GM12878 (cell line): ENCODE data around the gene TIAM1. TPM values are rescaled to one million over a fixed set of nuclear protein-coding genes. Genes with fewer than 3 reads are reported as not detected.

ENCODE experiments used
- ATAC-seq: fragments of 200-7000 bp; cut with Tn5 transposase; 3 replicates; pipeline ENCODE4 v1.9.1; 2020; ENCODE audit warnings: mild to moderate bottlenecking, moderate library complexity
- BruUV-seq: library from RNA; stranded (reverse); fragments of 400-500 nt; replicated peaks from 2 replicates; lab custom pipeline; 2021; lab: Mats Ljungman, UMichigan
- CTCF ChIA-PET: fragments of 300-600 bp; sonication (Branson Sonifier 250); formaldehyde crosslinking; extraction: SDS; loops from one replicate; lab custom pipeline; 2021; ENCODE audit warnings: inconsistent platforms; lab: Yijun Ruan, JAX
- POLR2A ChIA-PET: fragments of 350-600 bp; formaldehyde crosslinking; extraction: SDS; loops from one replicate; lab custom pipeline; 2021; ENCODE audit warnings: inconsistent platforms; lab: Charles Lee
- RAD21 ChIA-PET: fragments of 300-600 bp; sonication (Branson Sonifier 250); formaldehyde crosslinking; loops from one replicate; lab custom pipeline; 2023; ENCODE audit warnings: antibody characterized with exemption; ENCODE audit not compliant: unreplicated experiment; lab: Charles Lee
- SMC1A ChIA-PET: fragments of 300-600 bp; sonication (Branson Sonifier 250); formaldehyde crosslinking; loops from one replicate; lab custom pipeline; 2023; ENCODE audit not compliant: unreplicated experiment, uncharacterized antibody; lab: Charles Lee
- DNase-seq: peaks from one replicate; pipeline ENCODE4 v3.0.0-alpha.2; 2011; ENCODE audit warnings: low read depth, low spot score
- FAIRE-seq: peaks from 3 replicates; lab custom pipeline; 2011; peaks lifted over from hg19 to GRCh38; lab: Jason Lieb, UNC
- H2AFZ ChIP-seq: 2 replicates; pipeline ENCODE4 v1.6.0; 2011; ENCODE audit warnings: low read depth, low read length, control low read depth; ENCODE audit not compliant: control insufficient read depth
- H3K27ac ChIP-seq: 2 replicates; pipeline ENCODE4 v1.5.1; 2011; ENCODE audit warnings: control low read depth; ENCODE audit not compliant: control insufficient read depth, insufficient read depth
- H3K27me3 ChIP-seq, 2 experiments: replicated peaks in 1 of 2; 2 replicates each; pipeline versions ENCODE4 v1.6.0 to v1.6.1; 2011; ENCODE audit warnings: low read length in 1 of 2; ENCODE audit not compliant: control insufficient read depth in 2 of 2, insufficient read depth in 2 of 2
- H3K36me3 ChIP-seq, 2 experiments: 2 replicates each; pipeline ENCODE4 v1.5.1; 2011; ENCODE audit warnings: low read length in 1 of 2; ENCODE audit not compliant: control insufficient read depth in 2 of 2, insufficient read depth in 2 of 2
- H3K4me1 ChIP-seq: 2 replicates; pipeline ENCODE4 v1.6.1; 2011; ENCODE audit warnings: mild to moderate bottlenecking, low read length, moderate library complexity, mixed read lengths; ENCODE audit not compliant: control insufficient read depth, insufficient read depth
- H3K4me2 ChIP-seq: 2 replicates; pipeline ENCODE4 v1.6.0; 2011; ENCODE audit warnings: control low read depth; ENCODE audit not compliant: control insufficient read depth, insufficient read depth
- H3K4me3 ChIP-seq: fragments of 200-600 bp; sonication (generic); 2 replicates; pipeline ENCODE4 v1.5.1; 2016
- H3K79me2 ChIP-seq: 2 replicates; pipeline ENCODE4 v1.6.0; 2011; ENCODE audit warnings: low read length; ENCODE audit not compliant: control insufficient read depth, insufficient read depth
- H3K9ac ChIP-seq: 2 replicates; pipeline ENCODE4 v1.8.0; 2011; ENCODE audit warnings: low read length, control low read depth, mixed read lengths; ENCODE audit not compliant: control insufficient read depth, insufficient read depth
- H3K9me3 ChIP-seq: replicated peaks from 3 replicates; pipeline ENCODE4 v1.5.1; 2011; ENCODE audit warnings: mild to moderate bottlenecking, low read length; ENCODE audit not compliant: control insufficient read depth, insufficient read depth
- H4K20me1 ChIP-seq: 2 replicates; pipeline ENCODE4 v1.6.0; 2011; ENCODE audit not compliant: control insufficient read depth, insufficient read depth
- CBX5 ChIP-seq: sonication (generic); IDR thresholded peaks from 2 replicates; pipeline ENCODE4 v1.6.1; 2016; ENCODE audit warnings: low read depth, moderate library complexity, mild to moderate bottlenecking, inconsistent platforms
- EGR1 ChIP-seq, 2 experiments: IDR thresholded peaks; 1 replicate in 1 of 2; 2 replicates in 1 of 2; pipeline ENCODE4 v1.6.1; 2011 to 2012; ENCODE audit warnings: low read depth in 2 of 2, low read length in 2 of 2, borderline replicate concordance in 1 of 2, mild to moderate bottlenecking in 1 of 2, moderate library complexity in 1 of 2
- EP300 ChIP-seq, 2 experiments: fragments of 150-350 bp in 1 of 2; IDR thresholded peaks; 2 replicates each; pipeline ENCODE4 v1.6.1; 2011 to 2012; ENCODE audit warnings: low read depth in 2 of 2, low read length in 2 of 2, borderline replicate concordance in 1 of 2, improper control_type of control experiment in 1 of 2, inconsistent platforms in 1 of 2; ENCODE audit not compliant: control insufficient read depth in 1 of 2
- KLF5 ChIP-seq: fragments of 450-650 bp; IDR thresholded peaks from 2 replicates; pipeline ENCODE4 v1.6.1; 2014; ENCODE audit warnings: mild to moderate bottlenecking; ENCODE audit not compliant: partially characterized antibody
- SREBF1 ChIP-seq: IDR thresholded peaks from 2 replicates; pipeline ENCODE4 v1.6.1; 2012; ENCODE audit warnings: mild to moderate bottlenecking, low read length
- SUPT20H ChIP-seq: IDR thresholded peaks from 2 replicates; pipeline ENCODE4 v1.6.1; 2011; ENCODE audit warnings: low read depth, mild to moderate bottlenecking, low read length, moderate library complexity, borderline replicate concordance; ENCODE audit not compliant: control insufficient read depth
- WGBS: methylation state at CpG from one replicate; pipeline ENCODE4 v1.1.6; 2016; ENCODE audit warnings: low lambda C conversion rate; ENCODE audit not compliant: insufficient replicate concordance, insufficient coverage; ENCODE audit errors: missing lambda C conversion rate; 5-methylcytosine and 5-hydroxymethylcytosine counted together
- in situ Hi-C: fragments of 300-500 bp; cut with MboI; formaldehyde crosslinking; loops from 9 replicates; pipeline ENCODE4 v1.14.3; 2018; ENCODE audit warnings: mixed read lengths
- intact Hi-C: fragments of 100-400 bp; cut with micrococcal nuclease; formaldehyde crosslinking; loops from one replicate; pipeline ENCODE4 v1.14.2; 2022; ENCODE audit not compliant: unreplicated experiment
- polyA plus RNA-seq, 11 experiments: library from polyadenylated mRNA; depleted of rRNA in 4 of 11; unstranded in 6 of 11; stranded (reverse) in 5 of 11; fragments of >200 nt; fragmentation: Nextera tagmentation in 4 of 11; fragmentation: Illumina TruSeq in 1 of 11; extraction: Ambion mirVana in 4 of 11; extraction: Trizol in 1 of 11; gene quantifications; 1 replicate in 1 of 11; 2 replicates in 10 of 11; pipeline versions ENCODE4 v1.2.1 to v1.2.3, GENCODE V29; 2011 to 2016; ENCODE audit warnings: inconsistent platforms in 2 of 11, missing spikeins in 2 of 11, low read depth in 1 of 11
- total RNA-seq, 4 experiments: library from RNA; depleted of rRNA in 3 of 4; stranded (reverse); fragments of >200 nt in 3 of 4; fragmentation: Illumina TruSeq in 1 of 4; extraction: Trizol in 1 of 4; gene quantifications; 2 replicates each; pipeline versions ENCODE4 v1.2.1 to v1.2.3, GENCODE V29; 2013 to 2021
- TF ChIP-seq, protein P1 (sequence below): fragments of 450-650 bp; IDR thresholded peaks from 2 replicates; pipeline ENCODE4 v1.6.1; 2017; ENCODE audit warnings: low read depth, mild to moderate bottlenecking, moderate library complexity
- TF ChIP-seq, protein P2 (sequence below): fragments of 450-650 bp; IDR thresholded peaks from 2 replicates; pipeline ENCODE4 v1.6.1; 2016; ENCODE audit warnings: mild to moderate bottlenecking, moderate library complexity, borderline replicate concordance

The TIAM1 gene
- total and polyA plus RNA-seq, 10 of the 15 experiments (the other 5 are each of a cell fraction or from before 2014, with no cell fraction given): 0.31 to 35.9 (median 0.78) TPM

DNA sequence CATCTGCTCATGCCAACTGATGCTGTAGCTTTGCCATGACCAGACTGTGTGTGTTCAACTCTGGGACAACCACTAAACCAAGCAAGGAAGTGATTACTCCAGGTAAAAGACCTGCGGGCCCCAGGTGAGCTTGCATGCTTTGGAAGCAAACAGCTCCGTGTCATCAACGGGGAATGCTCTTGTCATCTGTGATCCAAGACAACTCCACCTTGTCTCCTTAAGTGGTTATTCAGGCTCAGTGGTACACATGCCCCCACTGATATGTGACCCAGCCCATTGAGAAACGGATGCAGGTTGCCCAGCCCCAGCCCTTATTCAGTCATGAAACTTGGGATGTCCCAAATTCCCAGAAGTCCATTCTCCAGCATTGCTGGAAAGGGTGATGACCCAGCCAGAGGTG, 89.0 kb downstream of the TIAM1 start:
- Histone ChIP-seq H2AFZ (no peak overlapping the region), H3K4me3 (no peak overlapping the region), H3K36me3 (no peaks in the 10 kb centered on the region), H3K4me2 (no peak overlapping the region), H4K20me1 (no peaks in the 10 kb centered on the region), H3K79me2 (no peaks in the 10 kb centered on the region), H3K27ac (no peak overlapping the region), H3K9me3 (no peaks in the 10 kb centered on the region), H3K4me1 (no peaks in the 10 kb centered on the region), H3K9ac (no peak overlapping the region), H3K27me3 (no peaks in the 10 kb centered on the region)
- no TSS peak for BruUV-seq
- in situ Hi-C loops (no loop called here), intact Hi-C loops (no loop called here)
- SMC1A ChIA-PET: no interaction called here
- ATAC-seq: no peak
- no peak for FAIRE-seq
- CTCF ChIA-PET: no interaction called here
- 0% methylated on average over 4 of the region's 4 CpGs for WGBS
- no peak for DNase-seq
- POLR2A ChIA-PET: no interaction called here
- RAD21 ChIA-PET: no interaction called here
- TF ChIP-seq SREBF1 (no peak), SUPT20H (no peak), CBX5 (no peak), EP300 (IDR thresholded peaks at IDR 0.05; ENCODE audit: borderline replicate concordance in 1 of 2, control insufficient read depth in 1 of 2, low read depth in 2 of 2, low read length in 2 of 2) (no peak), KLF5 (no peak), EGR1 (IDR thresholded peaks at IDR 0.05; ENCODE audit: borderline replicate concordance in 1 of 2, low read depth in 2 of 2, low read length in 2 of 2) (no peak)
- TF ChIP-seq, protein P1, sequence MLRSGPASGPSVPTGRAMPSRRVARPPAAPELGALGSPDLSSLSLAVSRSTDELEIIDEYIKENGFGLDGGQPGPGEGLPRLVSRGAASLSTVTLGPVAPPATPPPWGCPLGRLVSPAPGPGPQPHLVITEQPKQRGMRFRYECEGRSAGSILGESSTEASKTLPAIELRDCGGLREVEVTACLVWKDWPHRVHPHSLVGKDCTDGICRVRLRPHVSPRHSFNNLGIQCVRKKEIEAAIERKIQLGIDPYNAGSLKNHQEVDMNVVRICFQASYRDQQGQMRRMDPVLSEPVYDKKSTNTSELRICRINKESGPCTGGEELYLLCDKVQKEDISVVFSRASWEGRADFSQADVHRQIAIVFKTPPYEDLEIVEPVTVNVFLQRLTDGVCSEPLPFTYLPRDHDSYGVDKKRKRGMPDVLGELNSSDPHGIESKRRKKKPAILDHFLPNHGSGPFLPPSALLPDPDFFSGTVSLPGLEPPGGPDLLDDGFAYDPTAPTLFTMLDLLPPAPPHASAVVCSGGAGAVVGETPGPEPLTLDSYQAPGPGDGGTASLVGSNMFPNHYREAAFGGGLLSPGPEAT: no peak
- TF ChIP-seq, protein P2, sequence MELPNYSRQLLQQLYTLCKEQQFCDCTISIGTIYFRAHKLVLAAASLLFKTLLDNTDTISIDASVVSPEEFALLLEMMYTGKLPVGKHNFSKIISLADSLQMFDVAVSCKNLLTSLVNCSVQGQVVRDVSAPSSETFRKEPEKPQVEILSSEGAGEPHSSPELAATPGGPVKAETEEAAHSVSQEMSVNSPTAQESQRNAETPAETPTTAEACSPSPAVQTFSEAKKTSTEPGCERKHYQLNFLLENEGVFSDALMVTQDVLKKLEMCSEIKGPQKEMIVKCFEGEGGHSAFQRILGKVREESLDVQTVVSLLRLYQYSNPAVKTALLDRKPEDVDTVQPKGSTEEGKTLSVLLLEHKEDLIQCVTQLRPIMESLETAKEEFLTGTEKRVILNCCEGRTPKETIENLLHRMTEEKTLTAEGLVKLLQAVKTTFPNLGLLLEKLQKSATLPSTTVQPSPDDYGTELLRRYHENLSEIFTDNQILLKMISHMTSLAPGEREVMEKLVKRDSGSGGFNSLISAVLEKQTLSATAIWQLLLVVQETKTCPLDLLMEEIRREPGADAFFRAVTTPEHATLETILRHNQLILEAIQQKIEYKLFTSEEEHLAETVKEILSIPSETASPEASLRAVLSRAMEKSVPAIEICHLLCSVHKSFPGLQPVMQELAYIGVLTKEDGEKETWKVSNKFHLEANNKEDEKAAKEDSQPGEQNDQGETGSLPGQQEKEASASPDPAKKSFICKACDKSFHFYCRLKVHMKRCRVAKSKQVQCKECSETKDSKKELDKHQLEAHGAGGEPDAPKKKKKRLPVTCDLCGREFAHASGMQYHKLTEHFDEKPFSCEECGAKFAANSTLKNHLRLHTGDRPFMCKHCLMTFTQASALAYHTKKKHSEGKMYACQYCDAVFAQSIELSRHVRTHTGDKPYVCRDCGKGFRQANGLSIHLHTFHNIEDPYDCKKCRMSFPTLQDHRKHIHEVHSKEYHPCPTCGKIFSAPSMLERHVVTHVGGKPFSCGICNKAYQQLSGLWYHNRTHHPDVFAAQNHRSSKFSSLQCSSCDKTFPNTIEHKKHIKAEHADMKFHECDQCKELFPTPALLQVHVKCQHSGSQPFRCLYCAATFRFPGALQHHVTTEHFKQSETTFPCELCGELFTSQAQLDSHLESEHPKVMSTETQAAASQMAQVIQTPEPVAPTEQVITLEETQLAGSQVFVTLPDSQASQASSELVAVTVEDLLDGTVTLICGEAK: no peak
